GM18517 (cell line): ENCODE results near the gene GLRX2.

Experiments
- ATAC-seq: cut with Tn5 transposase; IDR thresholded peaks from one replicate; pipeline ENCODE4 v1.9.1; 2021; ENCODE audit warnings: mild to moderate bottlenecking, moderate library complexity; ENCODE audit not compliant: unreplicated experiment

GLRX2 gene

DNA sequence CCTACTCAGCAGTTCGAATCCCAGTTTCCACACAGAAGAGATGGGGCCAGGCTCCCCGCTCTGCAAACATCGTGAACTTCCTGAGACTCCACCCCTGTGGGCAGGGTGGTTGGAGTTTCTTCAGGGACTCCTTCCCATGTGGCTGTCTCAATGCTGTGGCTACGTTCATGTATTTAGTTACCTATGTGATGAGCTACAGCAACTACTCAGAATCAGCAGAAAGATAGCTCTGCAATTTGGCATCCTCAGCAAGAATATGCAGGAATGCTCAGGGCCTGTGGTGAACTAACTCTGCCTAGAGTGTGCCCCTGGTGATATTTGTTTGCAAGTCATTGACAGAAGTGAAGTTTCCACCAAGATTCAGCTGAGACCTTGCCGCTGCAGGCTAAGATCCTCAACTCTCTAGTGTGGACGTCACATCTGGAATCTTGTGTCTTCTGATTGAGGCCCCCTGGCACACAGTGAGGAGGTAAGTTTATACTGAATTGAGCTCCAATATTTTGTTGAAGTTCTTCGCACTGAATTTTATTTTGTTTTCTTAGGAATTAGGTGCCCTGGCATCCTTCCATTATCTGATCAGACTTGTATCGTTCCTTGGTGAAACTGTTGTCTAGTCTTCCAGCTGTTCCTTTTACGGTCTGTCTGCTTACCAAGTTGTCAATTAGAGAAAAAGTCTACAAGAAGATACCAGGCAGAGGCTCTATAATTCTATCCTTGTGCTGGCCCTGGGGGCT lies 8.2 kb upstream of the GLRX2 start:
- ATAC-seq: no peak

- ATAC-seq: no peak
Observed at GRCh38 chr1:193111641-193112090, 6.5 kb upstream of the GLRX2 start.

DNA sequence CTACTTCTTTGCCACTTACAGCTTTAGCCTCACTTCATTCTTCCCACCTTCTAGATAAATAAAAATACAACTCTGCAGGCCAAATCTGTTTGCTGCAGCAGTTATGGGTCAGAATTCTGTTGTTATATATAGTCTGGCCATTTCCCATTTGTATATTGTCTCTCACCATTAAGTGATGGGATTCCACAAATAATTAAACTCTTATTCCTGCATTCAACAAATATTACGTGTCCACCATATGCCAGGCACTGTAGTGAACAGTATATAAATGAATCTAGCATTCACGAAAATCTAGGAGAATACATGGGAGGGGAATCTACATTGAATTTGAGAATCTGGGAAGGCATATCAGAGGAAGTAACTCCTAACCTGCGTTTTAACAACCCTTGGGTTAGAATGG lies 5.7 kb upstream of the GLRX2 start:
- ATAC-seq: no peak

GRCh38 chr1:193110246-193110645 lies 5.0 kb upstream of the GLRX2 start:
- no peak for ATAC-seq

DNA sequence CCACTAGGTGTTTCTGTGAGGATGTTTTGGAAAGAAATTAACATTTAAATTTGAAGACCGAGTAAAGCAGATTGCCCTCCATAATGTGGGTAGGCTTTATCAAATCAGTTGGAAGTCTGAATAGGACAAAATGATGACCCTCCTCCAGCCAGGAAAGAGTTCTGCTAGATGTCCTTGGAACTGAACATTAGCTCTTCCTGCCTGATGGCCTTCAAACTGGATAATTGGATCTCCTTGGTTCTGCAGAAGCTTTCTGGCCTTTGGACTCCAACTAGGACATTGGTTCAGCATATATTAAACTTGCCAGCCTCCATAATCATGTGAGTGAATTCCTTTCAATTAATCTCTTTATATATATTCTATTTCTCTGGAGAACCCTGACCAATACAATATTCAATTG lies 4.4 kb upstream of the GLRX2 start:
- no peak for ATAC-seq

DNA sequence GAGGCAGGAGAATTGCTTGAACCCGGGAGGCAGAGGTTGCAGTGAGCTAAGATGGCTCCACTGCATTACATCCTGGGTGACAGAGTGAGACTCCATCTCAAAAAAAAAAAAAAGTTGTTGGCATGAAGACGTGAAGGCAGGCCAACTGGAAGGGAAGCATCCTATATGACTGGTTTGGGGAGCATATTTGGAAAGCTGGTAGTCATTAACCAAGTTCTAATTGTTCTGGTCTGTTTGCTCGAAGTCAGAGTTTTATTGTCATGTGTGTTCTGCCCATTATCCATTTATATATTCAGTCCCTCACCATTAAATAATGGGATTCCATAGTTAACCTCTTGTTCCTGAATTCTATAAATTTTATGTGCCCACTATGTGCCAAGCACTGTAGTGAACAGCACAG lies 3.3 kb upstream of the GLRX2 start:
- ATAC-seq: no peak

- no peak for ATAC-seq
Observed at GRCh38 chr1:193105821-193106177, 585 bp upstream of the GLRX2 start.

DNA sequence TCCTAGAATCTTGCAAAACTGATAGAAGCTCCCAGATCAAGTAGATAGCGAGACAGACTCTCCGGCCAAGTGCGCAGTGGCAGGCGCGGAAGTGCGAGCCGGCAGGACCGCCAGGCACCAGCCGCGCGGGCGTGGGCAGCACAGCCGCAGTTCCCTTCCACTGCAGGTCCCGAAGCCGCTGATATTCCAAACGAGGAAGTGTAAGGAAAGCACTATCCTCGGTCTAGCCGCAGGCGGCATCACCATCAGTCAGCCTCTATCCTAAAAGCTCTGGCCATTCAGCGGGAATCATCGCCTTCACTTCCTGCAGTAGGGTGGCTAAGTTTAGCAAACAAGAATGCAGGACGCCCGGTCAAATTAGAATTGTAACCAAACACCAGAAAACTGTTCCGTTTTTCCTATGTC lies 710 bp downstream of the GLRX2 start:
- peak; percentile 28 for ATAC-seq

GRCh38 chr1:193103759-193104501 lies 1.3 kb downstream of the GLRX2 start:
- no peak for ATAC-seq

- no peak for ATAC-seq
Observed at GRCh38 chr1:193102662-193103061, 2.6 kb downstream of the GLRX2 start.

- ATAC-seq: no peak
Observed at GRCh38 chr1:193094112-193094511, 11.1 kb downstream of the GLRX2 start.

GRCh38 chr1:193090865-193091264 lies 14.3 kb downstream of the GLRX2 start:
- ATAC-seq: no peak

DNA sequence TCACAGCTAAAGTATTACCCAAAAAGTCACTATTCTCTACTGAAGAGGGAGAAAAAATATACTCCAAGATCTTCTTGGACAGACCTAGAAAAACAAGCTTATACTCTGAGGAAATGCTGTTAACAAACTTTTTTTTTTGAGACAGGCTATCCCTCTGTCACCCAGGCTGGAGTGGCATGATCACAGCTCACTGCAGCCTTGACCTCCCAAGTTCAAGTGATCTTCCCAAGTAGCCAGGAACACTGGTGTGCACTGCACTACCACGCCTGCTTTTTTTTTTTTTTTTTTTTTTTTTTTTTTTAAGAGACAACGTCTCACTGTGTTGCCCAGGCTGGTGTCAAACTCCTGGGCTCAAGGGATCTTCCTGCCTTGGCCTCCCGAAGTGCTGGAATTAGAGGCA lies 17.3 kb downstream of the GLRX2 start:
- no peak for ATAC-seq

- no peak for ATAC-seq
Observed at GRCh38 chr1:193086342-193086741, 18.9 kb downstream of the GLRX2 start.

GRCh38 chr1:193085263-193085662 lies 20.0 kb downstream of the GLRX2 start:
- no peak for ATAC-seq

DNA sequence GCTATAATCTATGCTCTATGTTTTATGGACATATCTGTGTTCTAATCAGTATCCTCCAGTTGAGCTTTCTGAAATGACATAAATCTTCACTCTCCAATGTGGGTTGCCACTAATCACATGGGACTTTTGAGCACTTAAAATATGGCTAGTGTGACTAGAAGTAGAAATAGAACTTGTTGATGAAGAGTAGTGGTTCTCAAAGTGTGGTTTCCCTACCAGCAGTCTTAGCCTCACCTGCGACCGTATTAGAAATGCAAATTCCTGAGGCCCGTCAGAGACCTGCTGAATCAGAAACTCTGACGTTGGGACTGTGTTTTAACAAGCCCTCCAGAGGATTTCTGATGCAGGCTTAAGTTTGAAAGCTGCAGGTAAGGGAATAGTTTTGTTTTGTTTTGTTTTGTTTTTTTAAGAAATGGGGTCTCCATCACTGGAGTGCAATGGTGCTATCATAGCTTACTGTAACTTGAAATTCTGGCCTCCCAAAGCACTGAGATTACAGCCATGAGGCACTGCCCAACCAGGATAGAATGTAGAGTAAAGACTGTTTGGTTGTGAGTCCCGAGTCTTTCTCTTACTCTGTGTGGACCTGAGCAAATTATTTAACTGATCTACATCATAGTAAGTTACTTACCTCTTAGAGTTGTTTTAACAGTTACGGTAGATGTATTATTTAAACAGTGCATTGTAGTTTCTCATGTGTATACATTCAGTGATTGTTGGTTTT lies 21.7 kb downstream of the GLRX2 start:
- peak; percentile 98 for ATAC-seq

DNA sequence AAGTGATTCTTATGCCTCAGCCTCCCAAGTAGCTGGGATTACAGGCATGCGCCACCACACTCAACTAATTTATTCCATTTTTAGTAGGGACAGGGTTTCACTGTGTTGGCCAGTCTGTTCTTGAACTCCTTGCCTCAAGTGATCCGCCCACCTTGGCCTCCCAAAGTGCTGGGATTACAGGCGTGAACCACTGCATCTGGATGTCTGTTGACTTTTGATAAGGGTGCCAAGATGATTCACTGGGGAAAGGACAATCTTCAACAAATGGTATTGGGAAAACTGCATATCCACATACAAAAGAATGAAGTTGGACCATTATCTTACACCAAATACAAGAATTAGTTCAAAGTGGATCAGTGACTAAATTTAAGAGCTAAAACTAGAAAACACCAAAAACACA lies 26.0 kb downstream of the GLRX2 start:
- ATAC-seq: no peak

DNA sequence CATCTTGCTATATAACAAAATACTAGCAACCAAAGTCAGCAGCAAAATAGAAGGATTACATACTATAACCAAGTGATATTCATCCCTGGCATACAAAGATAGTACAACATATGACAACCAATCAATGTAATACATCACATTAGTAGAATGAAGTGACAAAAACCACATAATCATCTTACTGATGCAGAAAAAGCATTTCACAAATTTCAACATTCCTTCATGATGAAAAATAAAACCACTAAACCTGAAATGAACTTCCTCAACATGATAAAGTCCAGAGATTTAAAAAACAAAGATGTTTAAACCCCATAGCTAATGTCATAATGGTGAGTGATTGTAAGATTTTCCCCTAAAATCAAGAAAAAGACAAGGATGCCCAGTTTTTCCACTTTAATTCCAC lies 27.2 kb downstream of the GLRX2 start:
- no peak for ATAC-seq

DNA sequence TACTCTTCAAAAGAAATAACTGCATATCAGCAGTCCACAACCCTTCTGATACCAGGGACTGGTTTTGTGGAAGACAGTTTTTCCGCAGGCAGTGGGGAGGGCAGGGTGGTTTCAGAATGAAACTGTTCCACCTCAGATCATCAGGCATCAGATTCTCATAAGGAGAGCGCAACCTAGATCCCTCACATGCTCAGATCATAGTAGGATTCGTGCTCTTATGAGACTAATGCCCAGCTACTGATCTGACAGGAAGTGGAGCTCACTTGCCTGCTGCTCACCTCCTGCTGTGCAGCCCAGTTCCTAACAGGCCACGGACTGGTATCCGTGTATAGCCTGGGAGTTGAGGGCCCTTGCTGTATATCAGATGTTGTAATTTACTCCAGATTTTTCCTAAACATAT lies 34.3 kb downstream of the GLRX2 start:
- ATAC-seq: peak; percentile 63

- no peak for ATAC-seq
Observed at GRCh38 chr1:193070386-193070753, 34.8 kb downstream of the GLRX2 start.

- no peak for ATAC-seq
Observed at GRCh38 chr1:193069748-193070385, 35.3 kb downstream of the GLRX2 start.
